ENCODE measurements around the gene IMMP2L. TPM values are rescaled to one million over a fixed set of nuclear protein-coding genes. Genes with fewer than 3 reads are reported as not detected.

The IMMP2L gene
- total and polyA plus RNA-seq, 2 of the 8 experiments (the other 6 are each of a cell fraction or from before 2014, with no cell fraction given): 2.3 to 10.1 TPM

DNA sequence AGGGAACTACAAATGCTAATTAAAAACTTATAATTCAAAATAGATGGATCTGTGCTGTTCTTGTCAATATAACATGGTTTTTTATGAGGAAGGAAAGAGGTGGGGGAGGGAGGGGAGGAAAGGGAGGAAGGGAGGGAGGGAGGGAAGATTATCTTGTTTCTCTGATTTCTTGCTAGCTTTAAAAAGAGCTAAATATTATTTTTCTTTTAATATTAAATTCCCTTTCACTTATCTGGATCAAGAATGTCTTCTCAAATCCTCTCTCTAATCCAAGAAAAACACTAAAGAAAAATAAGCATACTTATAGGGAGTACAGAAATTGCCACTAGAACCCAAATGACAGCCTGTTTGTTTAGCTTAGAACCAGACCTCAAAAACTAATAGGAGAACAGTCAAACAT is 416.2 kb downstream of the IMMP2L start:
- no peaks in the 10 kb centered on the region for H3K27me3 ChIP-seq (replicated peaks in 1 of 4; ENCODE audit: control insufficient read depth in 3 of 4, extremely low read depth in 1 of 4, insufficient read depth in 3 of 4, low read length in 3 of 4)
- no peak for DNase-seq (ENCODE audit: low read depth in 1 of 2, low spot score in 2 of 2)
- no peak overlapping the region for H3K4ac ChIP-seq (replicated peaks; ENCODE audit: insufficient read length, low read depth, low read length)
- no peak overlapping the region for H2AK5ac ChIP-seq (ENCODE audit: low read depth, low read length)
- no peak overlapping the region for H2BK120ac ChIP-seq (replicated peaks; ENCODE audit: low read depth, low read length)
- no peak overlapping the region for H2BK12ac ChIP-seq (ENCODE audit: low read depth, low read length)
- POLR2A ChIA-PET (ENCODE audit: partially characterized antibody): no interaction called here
- H3K4me3 ChIP-seq (ENCODE audit: extremely low read depth in 1 of 4, insufficient read depth in 2 of 4, low read depth in 3 of 4, low read length in 4 of 4): no peak overlapping the region
- no peaks in the 10 kb centered on the region for H3K4me1 ChIP-seq (replicated peaks in 1 of 4; ENCODE audit: control insufficient read depth in 3 of 4, insufficient read depth in 4 of 4, low read length in 3 of 4)
- no peak overlapping the region for H3K27ac ChIP-seq (ENCODE audit: low read depth, low read length)
- CTCF ChIA-PET (ENCODE audit: partially characterized antibody): no interaction called here
- FAIRE-seq: no peak
- H3K79me1 ChIP-seq (ENCODE audit: low read depth, low read length): no peaks in the 10 kb centered on the region
- no peak overlapping the region for H2BK5ac ChIP-seq (ENCODE audit: low read depth, low read length)
- no peak overlapping the region for H4K5ac ChIP-seq (ENCODE audit: insufficient read length, low read depth, low read length)
- no peaks in the 10 kb centered on the region for H3K9me3 ChIP-seq (ENCODE audit: insufficient read depth in 2 of 2, low read depth in 1 of 2, low read length in 1 of 2)
- H4K8ac ChIP-seq (ENCODE audit: extremely low read depth, insufficient read depth, low read length): no peak overlapping the region
- no peak overlapping the region for H3K56ac ChIP-seq (replicated peaks; ENCODE audit: insufficient read length, low read depth, low read length)
- TF ChIP-seq BRCA1 (IDR thresholded peaks at IDR 0.05; ENCODE audit: low read depth, low read length) (no peak), FOSL1 (IDR thresholded peaks at IDR 0.05; ENCODE audit: insufficient read depth, low read depth, low read length) (no peak), CTBP2 (IDR thresholded peaks at IDR 0.05; ENCODE audit: borderline replicate concordance, insufficient read depth, insufficient read length, low read length) (no peak), SRF (IDR thresholded peaks at IDR 0.05; ENCODE audit: low read depth, low read length) (no peak), CEBPB (IDR thresholded peaks at IDR 0.05; ENCODE audit: low read depth, low read length) (no peak), GTF2F1 (IDR thresholded peaks at IDR 0.05; ENCODE audit: borderline replicate concordance, low read depth, low read length) (no peak), TAF7 (optimal IDR thresholded peaks at IDR 0.05; ENCODE audit: borderline replicate concordance, low read depth, low read length) (no peak), NRF1 (IDR thresholded peaks at IDR 0.05; ENCODE audit: low read depth, low read length) (no peak), EZH2 (IDR thresholded peaks at IDR 0.05; ENCODE audit: low read depth, low read length, severe bottlenecking) (no peak), POU5F1 (IDR thresholded peaks at IDR 0.05; ENCODE audit: low read depth, low read length) (no peak), RBBP5 (IDR thresholded peaks at IDR 0.05; ENCODE audit: borderline replicate concordance, low read depth, low read length) (no peak), EGR1 (IDR thresholded peaks at IDR 0.05; ENCODE audit: borderline replicate concordance, low read depth, low read length) (no peak)
- TF ChIP-seq, protein P1, sequence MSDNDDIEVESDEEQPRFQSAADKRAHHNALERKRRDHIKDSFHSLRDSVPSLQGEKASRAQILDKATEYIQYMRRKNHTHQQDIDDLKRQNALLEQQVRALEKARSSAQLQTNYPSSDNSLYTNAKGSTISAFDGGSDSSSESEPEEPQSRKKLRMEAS (IDR thresholded peaks at IDR 0.05): no peak
- TF ChIP-seq, protein P2, sequence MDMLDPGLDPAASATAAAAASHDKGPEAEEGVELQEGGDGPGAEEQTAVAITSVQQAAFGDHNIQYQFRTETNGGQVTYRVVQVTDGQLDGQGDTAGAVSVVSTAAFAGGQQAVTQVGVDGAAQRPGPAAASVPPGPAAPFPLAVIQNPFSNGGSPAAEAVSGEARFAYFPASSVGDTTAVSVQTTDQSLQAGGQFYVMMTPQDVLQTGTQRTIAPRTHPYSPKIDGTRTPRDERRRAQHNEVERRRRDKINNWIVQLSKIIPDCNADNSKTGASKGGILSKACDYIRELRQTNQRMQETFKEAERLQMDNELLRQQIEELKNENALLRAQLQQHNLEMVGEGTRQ (IDR thresholded peaks at IDR 0.05; ENCODE audit: low read length): no peak
- no peak overlapping the region for H3K9ac ChIP-seq (replicated peaks in 1 of 4; ENCODE audit: extremely low read depth in 1 of 4, low read depth in 3 of 4, low read length in 3 of 4)
- no peak overlapping the region for H3K14ac ChIP-seq (ENCODE audit: insufficient read length)
- H2AFZ ChIP-seq (ENCODE audit: low read length): no peak overlapping the region
- no peaks in the 10 kb centered on the region for H3K36me3 ChIP-seq (ENCODE audit: control insufficient read depth in 2 of 4, insufficient read depth in 4 of 4, low read length in 3 of 4)
- H3K79me2 ChIP-seq (ENCODE audit: control insufficient read depth in 1 of 2, insufficient read depth in 2 of 2, low read length in 2 of 2): no peaks in the 10 kb centered on the region
- no peaks in the 10 kb centered on the region for H4K20me1 ChIP-seq (replicated peaks in 1 of 2; ENCODE audit: control insufficient read depth in 1 of 2, insufficient read depth in 2 of 2, low read length in 2 of 2)
- H3K18ac ChIP-seq (ENCODE audit: extremely low read depth, low read length): no peak overlapping the region
- H4K91ac ChIP-seq (replicated peaks; ENCODE audit: insufficient read length, low read length): no peak overlapping the region
- H2BK15ac ChIP-seq (ENCODE audit: low read length): no peak overlapping the region
- no peak overlapping the region for H3K23ac ChIP-seq (ENCODE audit: insufficient read length)
- H2BK20ac ChIP-seq (ENCODE audit: low read length): no peak overlapping the region
- H3K4me2 ChIP-seq (ENCODE audit: insufficient read depth in 1 of 2, low read depth in 2 of 2, low read length in 2 of 2): no peak overlapping the region
- H3K23me2 ChIP-seq (ENCODE audit: low read depth, low read length): no peaks in the 10 kb centered on the region

All from H1 (cell line).